HG02970 (cell line): Measurements from ENCODE around the gene LCE5A.
"Not testable (repeated sequence)": the region's sequence is repeated elsewhere in the genome, so short reads cannot be mapped to it uniquely, and the experiment has no call there.

ENCODE experiments used
- ATAC-seq: cut with Tn5 transposase; IDR thresholded peaks from one replicate; pipeline ENCODE4 v1.9.1; 2021; ENCODE audit warnings: mild to moderate bottlenecking, moderate library complexity, moderate number of reproducible peaks; ENCODE audit not compliant: unreplicated experiment, low FRiP score

LCE5A gene

DNA sequence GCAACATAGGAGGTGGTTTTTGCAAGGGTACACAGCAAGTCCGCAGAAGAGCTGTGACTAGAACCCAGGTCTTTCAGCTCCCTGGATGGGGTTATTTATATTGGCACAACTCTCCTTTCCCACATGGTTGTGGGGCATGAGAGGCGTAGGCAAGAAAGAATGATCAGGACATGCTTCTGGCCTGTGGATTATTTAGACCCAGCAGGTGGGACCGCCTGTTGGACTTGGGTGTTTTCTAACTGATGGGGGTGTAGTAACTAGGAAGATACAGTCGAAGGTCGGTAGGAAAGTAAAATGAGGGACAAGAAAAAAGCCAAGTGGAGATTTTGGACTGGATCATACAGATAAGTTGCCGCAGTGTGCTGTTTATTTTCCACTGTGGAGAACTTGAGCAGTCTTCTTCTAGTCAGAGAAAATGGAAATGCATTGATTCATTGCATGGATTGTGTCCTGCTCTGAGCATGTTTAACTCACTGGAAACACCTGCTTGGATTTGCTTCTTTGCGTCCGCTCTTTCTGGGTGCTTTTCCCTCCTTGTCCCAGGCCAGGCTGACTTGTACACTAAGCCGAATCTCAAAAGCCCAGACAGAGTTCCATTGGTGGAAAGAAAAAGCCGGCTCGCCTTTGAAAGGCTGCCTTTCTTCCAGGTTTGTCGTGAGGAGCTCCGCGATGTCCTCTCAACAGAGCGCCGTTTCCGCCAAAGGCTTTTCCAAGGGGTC is 4.3 kb downstream of the LCE5A start:
- ATAC-seq, result no peak

DNA sequence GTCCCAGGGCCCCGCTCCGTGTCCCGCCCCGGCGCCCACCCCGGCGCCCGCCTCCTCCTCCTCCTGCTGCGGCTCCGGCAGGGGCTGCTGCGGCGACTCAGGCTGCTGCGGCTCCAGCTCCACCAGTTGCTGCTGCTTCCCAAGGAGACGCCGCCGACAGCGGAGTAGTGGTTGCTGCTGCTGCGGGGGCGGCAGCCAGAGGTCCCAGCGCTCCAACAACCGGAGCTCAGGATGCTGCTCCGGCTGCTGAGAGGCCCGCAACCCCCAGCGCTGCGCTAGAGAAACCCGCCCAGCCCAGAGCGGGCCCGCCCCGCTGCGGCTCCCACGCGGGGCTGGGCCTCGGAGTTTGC is 4.8 kb downstream of the LCE5A start:
- ATAC-seq, result no peak

DNA sequence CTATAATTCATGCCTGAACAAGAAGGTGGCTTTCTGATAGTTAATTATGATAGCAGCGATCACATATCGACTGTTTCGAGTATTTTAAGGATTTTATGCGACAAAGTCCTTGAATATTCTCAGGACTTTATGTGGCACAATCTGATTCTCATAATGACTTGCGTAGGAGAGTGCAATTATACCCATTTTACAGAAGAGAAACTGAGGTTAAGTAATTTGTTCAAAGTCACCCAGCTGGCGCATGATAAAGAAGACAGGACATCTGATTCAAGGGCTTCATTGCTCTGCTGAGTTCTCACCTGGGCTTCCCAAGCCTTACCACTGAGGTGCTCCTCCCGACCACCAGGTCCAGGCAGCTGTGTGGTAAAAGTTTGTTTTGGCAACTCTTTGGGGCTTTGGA is 5.5 kb downstream of the LCE5A start:
- ATAC-seq, result no peak

DNA sequence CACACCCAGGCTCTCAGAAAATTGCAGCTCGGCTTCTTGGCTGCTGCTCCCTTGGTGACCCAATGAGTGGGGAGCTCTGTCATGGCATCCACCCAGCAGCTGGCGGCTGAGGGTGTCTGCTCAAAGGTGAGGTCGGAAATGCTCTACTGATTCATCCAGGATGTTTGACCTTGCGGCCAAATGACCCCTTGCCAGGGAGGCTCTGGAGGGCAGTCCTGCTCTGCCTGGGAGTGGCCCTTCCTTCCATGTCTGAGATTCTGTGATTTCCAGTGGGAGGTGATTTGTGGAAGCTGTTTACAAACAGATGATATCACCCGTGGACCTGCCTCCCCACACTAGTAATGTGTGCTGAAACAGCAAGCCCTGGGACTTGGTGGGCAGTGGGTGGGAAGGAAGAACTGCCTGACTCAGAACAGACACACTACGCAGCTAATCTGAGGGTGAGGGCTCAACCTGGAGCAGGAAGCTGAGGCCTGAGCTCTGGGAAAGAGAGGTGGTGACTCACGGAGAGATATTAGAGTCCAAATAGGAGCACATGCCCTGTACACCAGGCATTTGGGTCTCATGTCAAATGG is 6.7 kb downstream of the LCE5A start:
- ATAC-seq, result no peak

DNA sequence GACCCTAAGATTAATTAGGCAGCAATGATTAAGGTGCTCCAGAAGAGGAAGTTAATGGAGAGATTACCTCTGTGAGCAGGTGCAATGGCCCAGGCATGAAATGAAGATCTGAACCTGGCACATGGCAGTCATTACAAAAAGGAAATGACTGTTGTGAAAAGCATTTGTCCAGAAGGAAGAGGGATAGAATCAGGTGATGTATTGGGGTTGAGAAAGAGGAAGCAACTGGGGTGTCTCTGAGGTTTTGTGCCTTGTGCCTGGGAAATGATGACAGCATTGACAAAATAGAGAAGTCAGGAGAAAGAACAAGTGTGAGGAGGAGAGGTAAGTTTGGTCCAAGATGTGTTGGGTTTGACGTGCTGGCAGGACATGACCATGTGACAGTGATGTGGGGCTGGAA is 9.2 kb downstream of the LCE5A start:
- no peak for ATAC-seq

DNA sequence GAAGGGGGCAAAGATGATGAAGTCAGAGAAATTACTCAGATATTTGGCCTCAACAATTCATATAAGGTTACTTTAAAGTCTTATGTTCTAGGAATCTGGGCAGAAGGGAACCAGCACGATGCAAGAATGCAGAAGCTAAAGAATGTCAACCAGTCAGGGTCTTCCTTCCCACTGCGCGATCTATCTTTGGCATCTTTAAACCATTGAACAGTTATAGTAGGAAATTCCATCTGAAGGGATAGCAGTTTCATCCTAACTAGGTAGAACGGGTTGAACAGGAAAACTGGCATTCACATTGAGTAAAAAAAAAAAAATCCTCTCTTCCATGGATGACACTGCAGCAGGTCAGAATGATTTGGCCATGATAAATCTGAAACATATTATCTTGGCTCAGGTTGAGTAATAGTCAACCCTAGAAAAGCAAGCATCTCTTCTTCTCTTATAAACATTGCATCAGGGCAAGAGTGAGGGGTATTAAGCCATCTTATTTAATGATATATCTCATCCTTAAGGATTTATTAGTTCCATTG is 10.0 kb downstream of the LCE5A start:
- ATAC-seq, result no peak

DNA sequence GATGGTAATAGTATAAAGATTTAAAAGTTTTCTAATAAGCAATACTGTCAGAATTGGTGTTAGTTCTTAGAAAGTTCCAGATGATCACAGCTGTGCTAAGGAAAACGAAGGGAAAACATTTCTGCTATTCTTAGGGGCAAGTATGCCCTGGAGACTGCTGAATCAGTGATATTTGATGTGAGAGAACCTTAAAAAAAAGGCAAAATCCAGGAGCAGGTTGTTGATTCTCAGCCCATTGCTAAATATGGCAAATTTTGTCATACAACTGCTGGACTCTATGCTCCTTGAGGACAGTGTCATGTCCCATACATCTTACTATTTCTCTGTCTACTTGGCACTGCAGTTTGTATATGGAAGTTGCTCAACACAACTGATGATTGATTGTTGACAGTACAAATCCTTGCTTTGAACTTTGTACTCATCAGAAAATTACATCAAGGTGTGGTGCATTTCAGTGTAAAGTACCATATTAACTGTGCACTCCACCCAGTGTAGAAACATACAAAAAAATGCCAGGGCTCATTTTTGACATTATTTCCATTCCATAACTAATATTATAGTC is 14.6 kb downstream of the LCE5A start:
- ATAC-seq, result no peak

DNA sequence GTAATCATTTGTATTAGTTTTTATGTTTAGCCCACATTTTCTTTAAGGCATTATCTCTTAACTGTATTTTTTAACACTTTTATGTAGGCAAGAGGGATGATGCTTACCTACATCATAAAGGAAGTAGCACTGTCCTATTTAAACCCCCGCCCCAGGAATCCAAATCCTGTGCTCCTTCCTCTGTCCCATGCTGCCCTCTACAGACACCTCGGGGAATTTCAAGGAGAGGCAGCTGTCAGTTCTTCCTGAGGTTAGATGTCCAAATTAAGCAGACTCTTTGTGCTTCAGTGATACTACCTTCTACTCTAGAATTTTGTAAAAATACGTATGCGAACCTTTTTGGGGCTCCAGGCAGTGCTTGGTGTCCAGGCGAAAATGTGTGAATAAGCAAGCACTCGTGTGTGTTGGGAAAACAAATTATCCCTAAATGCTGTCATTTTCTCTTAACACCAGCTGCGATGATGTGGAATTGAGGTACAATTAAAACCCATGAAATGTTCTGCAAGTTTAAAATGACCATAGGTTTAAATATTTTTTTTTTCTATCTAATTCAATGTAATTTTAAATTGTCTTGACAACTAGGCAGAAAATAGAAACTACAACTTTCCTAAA is 22.8 kb downstream of the LCE5A start:
- ATAC-seq, result no peak

DNA sequence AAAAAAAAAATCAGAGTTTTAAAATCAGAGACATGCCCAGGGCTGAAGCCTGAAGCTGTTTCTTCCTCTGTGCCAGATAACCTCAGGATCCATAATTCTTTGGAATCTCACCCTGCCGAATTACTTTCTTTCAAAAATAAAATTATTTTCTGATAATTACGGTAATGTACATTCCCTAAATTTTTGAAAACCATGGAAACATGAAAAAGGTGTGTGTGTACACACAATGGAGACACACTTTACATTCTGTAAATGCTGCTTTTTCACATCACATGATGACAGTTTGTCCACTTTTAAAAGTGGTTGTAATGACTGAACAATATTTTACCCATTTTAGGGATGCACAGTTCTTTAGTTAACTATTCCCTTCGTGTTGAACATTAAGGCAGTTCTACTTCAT is 25.2 kb downstream of the LCE5A start:
- ATAC-seq, result no peak

DNA sequence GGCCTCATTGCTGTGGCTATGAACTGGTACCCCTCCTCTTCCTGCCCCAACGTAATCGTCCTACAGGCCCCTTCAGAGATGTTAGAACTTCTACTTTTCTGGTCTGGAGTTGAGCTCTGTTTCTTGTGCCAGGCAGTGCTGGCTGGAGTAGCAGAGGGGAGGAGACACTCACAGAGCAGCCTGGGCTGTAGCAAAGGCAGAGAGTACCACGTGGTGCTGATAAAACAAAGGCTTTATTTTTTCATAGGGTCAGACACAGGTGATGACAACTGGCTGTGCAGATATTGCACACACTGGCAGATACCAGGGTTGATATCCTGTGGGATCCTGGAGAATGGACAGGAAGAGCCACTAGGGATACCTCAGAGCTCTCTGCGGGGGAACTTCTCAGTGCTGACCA is 26.9 kb downstream of the LCE5A start:
- ATAC-seq, result no peak

DNA sequence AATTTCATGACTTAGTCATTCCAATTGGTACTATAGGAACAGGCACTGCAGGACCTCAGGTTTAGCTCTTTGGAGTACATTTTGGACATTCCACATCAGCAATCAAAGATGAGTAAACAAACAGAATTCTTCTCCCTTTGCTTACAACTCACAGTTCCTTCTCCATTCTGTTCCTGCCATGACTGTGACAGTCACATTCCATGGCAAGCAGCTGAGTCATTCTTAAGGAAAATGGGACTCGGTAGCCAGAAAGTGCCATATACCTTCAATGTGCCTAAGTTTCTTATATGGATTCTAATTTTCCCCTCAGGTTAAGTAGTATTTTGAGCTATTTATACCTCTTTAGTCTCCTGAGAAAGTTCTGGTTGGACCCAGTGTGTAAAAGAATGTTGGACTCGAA is 29.3 kb downstream of the LCE5A start:
- ATAC-seq, result no peak

DNA sequence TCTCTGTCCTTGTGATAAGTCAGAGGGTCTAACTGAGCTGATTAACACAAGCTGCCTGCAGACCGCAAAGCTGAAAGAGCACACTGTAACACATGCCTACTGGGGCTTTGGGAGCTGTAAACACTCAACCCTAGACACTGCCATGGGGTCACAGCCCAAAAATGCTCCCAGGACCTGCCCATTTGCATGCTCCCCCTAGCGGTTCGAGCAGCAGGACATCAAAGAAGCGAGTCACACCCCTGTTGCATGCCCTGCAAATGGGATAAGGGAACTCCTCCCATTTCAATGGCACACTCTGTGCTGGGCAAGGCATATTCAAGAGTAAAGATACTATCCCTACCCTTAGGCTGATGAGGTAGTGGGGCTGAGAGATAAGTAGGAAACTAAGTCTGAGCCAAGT is 33.2 kb downstream of the LCE5A start:
- no peak for ATAC-seq

DNA sequence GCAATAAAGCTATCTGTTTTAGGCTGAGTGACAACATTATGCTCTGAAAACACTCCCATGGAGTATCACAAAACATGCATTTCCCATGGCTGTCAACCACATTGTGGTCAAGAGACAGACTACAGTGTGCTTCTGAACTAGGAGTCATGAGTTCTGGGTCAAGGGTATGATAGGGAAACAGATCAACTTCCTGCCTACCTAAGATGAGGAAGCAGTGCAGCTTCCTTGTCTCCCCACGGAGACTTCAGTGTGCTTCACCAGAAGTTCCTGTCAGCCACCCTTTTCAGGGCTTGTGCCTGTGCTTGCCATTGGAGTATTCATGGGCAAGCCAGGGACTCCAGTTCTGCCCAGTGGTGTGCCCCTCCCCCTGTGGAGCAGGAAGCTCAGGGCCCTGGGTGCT is 36.1 kb downstream of the LCE5A start:
- no peak for ATAC-seq

DNA sequence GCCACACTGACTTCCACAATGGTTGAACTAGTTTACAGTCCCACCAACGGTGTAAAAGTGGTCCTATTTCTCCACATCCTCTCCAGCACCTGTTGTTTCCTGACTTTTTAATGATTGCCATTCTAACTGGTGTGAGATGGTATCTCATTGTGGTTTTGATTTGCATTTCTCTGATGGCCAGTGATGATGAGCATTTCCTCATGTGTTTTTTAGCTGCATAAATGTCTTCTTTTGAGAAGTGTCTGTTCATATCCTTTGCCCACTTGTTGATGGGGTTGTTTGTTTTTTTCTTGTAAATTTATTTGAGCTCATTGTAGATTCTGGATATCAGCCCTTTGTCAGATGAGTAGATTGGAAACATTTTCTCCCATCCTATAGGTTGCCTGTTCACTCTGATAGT is 37.8 kb downstream of the LCE5A start:
- not testable (repeated sequence) for ATAC-seq
